ENCODE data around the gene AHR.
"Not testable (repeated sequence)": the region's sequence is repeated elsewhere in the genome, so short reads cannot be mapped to it uniquely, and the experiment has no call there.

AHR gene

DNA sequence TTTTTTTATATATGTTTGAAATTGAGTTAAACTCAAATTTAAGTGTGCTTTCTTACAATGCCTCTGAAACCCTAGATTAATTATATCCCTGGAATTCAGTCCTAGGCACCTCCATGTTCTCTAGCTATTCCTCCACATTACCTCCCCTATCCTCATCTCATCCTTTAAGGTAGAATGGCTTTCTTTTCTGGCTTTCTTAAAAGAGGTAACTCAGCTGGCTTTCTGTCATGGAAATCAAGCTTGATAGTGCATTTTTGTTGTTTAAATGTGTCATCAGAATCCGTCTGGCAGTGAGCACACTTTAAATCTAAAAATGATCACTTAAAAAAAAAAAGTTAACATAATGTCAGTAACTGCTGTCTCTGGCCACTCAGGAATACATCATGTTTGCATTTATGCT, 42.2 kb downstream of the AHR start:
- no peak for DNase-seq (ENCODE audit: low read depth)

- DNase-seq (ENCODE audit: low read depth): no peak
These were observed 44.3 kb downstream of the AHR start for GRCh38 chr7:17342756-17343155.

- no peak for DNase-seq (ENCODE audit: low read depth)
These were observed 48.9 kb downstream of the AHR start for GRCh38 chr7:17347401-17347800.

DNA sequence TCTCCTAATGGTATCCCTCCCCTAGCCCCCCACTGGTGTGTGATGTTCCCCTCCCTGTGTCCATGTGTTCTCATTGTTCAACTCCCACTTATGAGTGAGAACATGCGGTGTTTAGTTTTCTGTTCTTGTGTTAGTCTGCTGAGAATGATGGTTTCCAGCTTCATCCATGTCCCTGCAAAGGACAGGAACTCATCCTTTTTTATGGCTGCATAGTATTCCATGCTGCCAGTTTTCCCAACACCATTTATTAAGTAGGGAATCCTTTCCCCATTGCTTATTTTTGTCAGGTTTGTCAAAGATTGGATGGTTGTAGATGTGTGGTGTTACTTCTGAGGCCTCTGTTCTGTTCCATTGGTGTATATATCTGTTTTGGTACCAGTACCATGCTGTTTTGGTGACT, 50.5 kb downstream of the AHR start:
- DNase-seq (ENCODE audit: low read depth): not testable (repeated sequence)

GRCh38 chr7:17350321-17350720, 51.9 kb downstream of the AHR start:
- DNase-seq (ENCODE audit: low read depth): not testable (repeated sequence)

DNA sequence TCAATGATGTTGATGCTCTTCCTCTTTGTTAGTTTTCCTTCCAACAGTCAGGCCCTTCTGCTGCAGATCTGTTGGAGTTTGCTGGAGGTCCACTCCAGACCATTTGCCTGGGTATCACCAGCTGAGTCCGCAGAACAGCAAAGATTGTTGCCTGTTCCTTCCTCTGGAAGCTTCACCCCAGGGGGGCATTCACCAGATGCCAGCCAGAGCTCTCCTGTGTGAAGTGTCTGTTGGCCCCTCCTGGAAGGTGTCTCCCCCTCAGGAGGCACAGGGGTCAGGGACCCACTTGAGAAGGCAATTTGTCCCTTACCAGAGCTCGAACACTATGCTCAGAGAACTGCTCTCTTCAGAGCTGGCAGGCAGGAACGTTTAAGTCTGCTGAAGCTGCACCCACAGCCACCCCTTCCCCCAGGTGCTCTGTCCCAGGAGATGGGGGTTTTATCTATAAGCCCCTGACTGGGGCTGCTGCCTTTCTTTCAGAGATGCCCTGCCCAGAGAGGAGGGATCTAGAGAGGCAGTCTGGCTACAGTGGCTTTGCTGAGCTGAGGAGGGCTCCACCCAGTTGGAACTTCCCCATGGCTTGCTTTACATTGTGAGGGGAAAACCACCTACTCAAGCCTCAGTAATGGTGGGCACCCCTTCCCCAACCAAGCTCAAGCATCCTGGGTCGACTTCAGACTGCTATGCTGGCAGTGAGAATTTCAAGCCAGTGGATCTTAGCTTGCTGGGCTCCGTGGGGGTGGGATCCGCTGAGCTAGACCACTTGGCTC, 55.4 kb downstream of the AHR start:
- DNase-seq (ENCODE audit: low read depth): not testable (repeated sequence)

- no peak for DNase-seq (ENCODE audit: low read depth)
These were observed 56.0 kb downstream of the AHR start for GRCh38 chr7:17354473-17354872.

DNA sequence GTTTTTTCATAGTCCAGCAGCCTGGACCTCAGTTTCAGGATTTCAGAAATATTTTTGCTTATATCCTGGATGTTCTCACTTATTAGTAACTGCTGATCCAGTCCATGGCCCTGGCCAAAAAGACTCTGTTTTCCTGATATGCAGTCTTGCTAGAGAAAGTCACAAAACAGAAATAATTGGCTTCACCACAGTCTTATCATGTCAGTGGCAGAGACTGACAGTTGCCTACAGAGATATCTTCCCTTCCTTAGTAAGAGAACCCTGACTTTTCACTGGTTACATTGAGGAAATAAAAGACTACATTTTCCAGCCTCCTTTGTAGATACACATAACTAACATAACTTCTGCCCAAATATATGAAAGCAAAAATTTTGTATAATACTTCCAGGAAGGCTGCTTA, 56.6 kb downstream of the AHR start:
- DNase-seq (ENCODE audit: low read depth): no peak

- peak; percentile 19 for DNase-seq (ENCODE audit: low read depth)
These were observed 59.5 kb downstream of the AHR start for GRCh38 chr7:17357952-17358351.

- no peak for DNase-seq (ENCODE audit: low read depth)
These were observed 61.2 kb downstream of the AHR start for GRCh38 chr7:17359610-17360009.

DNA sequence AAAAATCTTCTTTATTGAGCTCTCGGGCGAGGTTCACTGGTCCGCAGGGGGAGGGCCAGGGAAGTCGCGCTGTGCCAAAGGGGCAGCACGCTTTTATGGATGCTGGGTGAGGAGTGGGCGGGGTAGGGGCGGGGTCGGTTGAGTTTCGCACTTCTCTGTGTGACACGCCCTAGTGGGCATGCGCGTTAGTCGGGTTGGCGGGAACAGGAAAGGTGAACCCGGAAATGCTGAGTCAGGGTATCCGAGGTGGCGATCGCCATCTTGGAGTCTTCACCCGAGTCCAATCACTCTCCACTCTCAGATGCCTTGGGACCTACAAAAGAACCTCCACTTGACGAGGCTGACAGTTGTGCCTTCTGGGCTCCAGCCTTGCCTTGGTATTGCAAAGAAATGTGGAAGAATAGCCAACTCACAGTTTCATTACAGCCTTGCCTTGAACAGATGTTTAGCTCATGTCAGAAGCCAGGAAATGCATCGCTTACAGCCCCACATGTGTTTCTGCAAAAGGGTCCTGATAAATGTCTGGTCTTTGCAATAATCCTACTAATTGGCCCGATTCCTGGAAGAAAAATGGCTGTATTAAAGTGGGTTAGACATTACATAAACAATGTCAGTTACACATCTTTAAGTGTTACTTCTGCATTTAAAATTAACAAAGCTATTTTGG, 64.1 kb downstream of the AHR start:
- DNase-seq (ENCODE audit: low read depth): no peak

GRCh38 chr7:17364671-17365070, 66.2 kb downstream of the AHR start:
- no peak for DNase-seq (ENCODE audit: low read depth)

DNA sequence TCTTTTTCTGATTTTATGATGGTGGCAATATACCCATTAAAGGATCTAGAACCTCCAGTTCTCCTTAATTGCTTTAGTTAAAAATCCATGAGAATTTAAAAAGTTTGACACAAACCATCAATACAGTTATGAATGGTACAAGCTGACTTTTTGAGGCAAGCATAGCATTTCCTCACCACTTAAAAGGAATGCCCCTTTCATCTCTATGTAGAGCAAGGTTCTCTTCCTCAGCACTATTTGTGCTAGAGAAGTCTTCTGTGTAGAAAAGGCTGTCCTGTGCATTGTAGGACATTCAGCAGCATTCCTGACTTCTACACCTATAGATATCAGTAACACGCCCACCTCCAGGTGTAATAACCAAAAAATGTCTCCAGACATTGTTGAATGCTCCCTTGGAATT, 67.3 kb downstream of the AHR start:
- DNase-seq (ENCODE audit: low read depth): no peak

DNA sequence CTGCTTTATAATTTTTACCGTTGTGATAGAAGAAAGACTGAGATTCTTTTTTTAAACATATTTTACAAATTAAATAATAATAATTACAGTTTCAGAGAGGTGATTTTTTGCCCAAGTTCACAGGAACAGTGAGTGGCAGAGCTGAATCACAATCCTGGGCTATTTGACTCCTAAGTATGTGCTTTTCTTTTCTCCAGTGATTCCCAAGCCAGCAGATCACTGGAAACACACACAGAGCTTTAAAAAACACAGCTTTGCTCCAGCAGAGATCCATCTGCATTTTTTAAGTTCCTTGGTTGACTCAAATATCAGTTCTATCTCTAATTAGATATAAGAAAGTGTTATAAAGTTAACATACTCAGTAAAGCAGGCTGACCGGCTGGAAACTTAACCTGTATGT, 69.0 kb downstream of the AHR start:
- no peak for DNase-seq (ENCODE audit: low read depth)

- no peak for DNase-seq (ENCODE audit: low read depth)
These were observed 70.5 kb downstream of the AHR start for GRCh38 chr7:17368856-17369524.

- peak; percentile 89 for DNase-seq (ENCODE audit: low read depth)
These were observed 71.4 kb downstream of the AHR start for GRCh38 chr7:17369691-17370426.

DNA sequence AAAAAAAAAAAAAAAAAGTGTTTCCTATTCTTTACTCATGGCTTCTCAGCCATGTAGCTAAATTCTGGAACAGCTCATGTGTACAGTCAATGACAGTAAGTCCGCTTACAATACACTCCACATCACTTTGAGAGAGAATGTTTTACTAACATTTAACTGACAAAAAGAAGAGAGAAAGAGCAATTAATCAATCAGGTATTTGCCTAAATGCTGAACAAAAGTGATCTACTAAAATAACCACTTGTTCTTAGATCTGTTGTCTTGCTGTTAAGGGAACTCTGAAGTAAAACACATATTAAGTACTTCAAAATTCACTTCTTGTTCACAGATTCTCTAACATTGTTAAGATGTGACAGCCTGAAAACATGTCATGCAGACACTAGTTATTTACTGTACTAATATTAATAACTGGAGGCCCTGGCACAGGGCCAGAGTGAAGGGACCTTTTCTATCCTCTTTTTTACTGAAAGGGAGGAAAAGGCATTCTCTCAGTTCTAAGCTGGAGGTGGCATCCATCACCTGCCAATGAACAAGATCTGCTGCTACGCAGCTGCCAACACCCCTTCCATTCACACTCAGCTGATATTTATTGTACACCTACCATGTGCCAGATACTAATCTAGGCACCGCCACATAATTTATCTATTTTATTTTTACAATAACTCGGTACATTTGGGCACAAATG, 72.6 kb downstream of the AHR start:
- peak; percentile 47 for DNase-seq (ENCODE audit: low read depth)

GRCh38 chr7:17371671-17372524, 73.4 kb downstream of the AHR start:
- DNase-seq (ENCODE audit: low read depth): peak; percentile 99

DNA sequence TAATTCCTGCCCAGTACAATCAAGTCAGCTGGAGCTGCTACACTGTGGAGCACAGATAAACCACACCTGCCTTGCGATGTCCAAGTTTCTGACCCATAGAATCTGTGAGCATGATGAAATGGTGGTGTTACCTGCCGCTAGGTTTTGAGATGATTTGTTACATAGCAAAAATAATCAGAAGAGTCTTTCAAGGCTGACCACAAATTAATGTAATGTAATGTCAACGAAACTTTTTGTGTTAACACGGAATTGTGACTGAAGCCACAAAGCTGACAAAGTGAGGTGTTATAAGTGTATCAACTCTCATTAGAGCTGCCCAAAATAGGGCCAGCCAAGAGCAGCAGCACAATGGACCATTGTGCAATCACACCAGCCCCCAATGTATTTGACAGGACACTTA, 75.7 kb downstream of the AHR start:
- DNase-seq (ENCODE audit: low read depth): no peak

DNA sequence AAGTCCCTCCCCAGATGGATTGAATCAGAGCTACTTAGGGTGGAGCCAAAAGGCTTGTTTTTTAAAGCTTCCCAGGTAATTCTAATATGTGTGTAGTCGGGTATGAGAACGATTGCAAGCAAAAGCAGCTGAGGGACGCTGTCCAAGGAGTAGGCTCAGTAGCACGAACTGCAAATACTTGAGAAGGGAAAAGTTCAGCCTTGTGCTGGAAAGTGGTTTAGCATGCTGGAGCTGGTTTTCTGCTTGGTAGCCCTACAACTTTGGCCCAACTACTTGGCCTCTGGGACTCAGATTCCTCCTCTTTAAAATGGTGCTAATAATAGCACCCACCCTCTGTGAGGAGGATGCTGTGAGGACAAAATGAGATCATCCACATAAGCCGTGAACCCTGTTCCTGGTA, 76.2 kb downstream of the AHR start:
- DNase-seq (ENCODE audit: low read depth): no peak

DNA sequence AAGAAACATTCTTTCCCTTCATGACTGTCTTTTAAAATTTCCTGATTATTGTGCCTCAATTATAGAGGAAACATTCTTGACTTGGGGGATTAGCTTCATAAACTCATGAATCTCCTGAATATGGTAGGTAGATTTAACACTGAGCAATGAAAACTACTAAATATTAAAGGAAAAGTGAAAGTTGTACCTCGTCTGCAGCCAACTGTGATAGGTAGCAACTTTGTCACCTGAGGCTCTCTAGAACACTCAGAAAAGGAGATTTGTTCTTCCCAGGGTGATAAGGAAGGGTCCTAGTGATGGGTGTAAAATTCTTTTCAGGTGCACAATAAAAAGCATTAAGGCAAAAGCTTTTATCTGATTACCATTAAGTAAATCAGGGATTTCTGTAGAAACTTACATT, 78.1 kb downstream of the AHR start:
- DNase-seq (ENCODE audit: low read depth): no peak
